RCC 7860 (cell line): ENCODE results near the gene FABP1.

Experiments
- DNase-seq: peaks from one replicate; pipeline ENCODE4 v3.0.0-alpha.2; 2015; ENCODE audit warnings: low spot score
- FAIRE-seq: peaks from 2 replicates; lab custom pipeline; 2012; peaks lifted over from hg19 to GRCh38; lab: Jason Lieb, UNC

FABP1 gene

DNA sequence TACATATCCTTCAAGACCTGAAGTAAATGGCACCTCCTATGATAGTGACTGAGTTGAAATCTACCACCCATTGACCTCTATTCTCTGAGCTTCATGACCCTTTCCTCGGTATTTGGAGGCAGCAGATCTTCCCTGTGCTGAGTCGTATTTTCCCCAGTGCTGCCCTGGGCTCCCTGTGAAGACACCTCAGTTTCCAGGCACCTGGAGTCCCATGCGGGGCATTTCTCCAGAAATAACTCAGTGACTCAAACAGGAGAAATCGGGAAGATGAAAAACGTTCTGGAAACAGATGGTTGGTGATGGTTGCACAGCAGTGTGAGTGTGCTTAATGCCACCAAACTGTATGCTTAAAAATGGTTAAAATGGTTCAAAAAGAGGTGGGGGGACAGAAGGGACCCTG lies 42.3 kb downstream of the FABP1 start:
- FAIRE-seq: no peak
- DNase-seq: no peak

DNA sequence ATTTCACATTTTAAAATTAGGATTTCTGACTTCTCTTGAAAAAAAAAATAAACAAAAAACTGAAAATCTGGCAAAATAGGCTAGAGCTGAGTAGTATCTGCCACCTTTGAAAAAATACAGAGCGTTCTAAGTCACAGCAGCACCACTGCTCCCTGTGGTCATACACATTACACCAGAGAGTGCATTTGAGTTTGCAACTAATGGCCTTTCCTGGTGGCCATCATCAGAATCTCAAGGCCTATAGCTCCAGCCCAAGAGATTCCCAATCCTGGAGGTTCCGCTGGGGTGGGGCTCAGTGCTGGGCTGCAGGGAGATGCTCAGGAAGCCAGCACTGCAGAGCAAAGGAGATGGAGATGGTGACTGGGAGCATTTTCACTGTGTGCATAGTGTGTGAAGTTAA lies 42.8 kb downstream of the FABP1 start:
- DNase-seq (no peak), FAIRE-seq (no peak)

- no peak for FAIRE-seq
Measured at GRCh38 chr2:88082781-88083180, 45.1 kb downstream of the FABP1 start.

GRCh38 chr2:88081924-88082608 lies 45.8 kb downstream of the FABP1 start:
- no peak for FAIRE-seq
- no peak for DNase-seq

More at GRCh38 chr2:88082781-88083180, 45.1 kb downstream of the FABP1 start:
- no peak for DNase-seq

DNA sequence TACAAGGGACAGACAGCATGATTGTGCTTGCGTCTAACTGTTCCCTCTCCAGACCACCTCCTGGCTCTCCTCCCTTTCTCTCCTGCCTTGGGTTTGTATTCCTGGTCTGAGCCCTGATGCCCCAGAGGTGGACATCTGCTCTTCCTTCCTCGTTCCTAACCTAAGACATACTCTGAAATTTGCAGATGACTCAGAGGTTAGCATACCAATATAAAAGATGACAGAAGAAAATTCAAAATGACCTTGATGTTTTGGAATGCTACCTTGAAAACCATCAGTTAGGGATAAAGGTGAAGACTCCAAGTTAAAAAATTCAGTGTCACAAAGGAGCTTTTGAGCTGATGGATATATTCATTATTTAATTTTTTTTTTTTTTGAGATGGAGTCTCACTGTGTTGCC lies 47.3 kb downstream of the FABP1 start:
- FAIRE-seq: no peak
- DNase-seq: no peak

GRCh38 chr2:88078643-88079172 lies 49.2 kb downstream of the FABP1 start:
- DNase-seq: no peak
- no peak for FAIRE-seq

DNA sequence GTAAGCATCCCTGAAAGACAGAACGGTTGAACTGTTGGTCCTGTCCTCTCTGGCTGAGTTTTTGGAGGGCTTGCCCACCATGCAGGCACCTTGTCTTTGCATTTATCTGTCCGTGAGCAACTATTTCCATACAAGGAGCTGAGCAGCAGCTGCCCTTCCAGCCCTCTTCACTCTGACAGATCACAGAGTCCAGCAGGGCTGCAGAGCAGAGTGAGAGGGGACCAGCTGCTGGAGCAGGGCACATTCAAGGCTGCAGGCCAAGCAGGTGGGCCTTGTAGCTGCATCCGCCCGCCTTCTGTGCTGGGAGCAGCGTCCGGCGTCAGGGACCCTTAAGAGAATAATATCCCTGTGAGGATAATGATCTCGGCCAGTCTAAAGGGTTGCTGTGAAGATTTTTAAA lies 50.8 kb downstream of the FABP1 start:
- FAIRE-seq (no peak), DNase-seq (no peak)

DNA sequence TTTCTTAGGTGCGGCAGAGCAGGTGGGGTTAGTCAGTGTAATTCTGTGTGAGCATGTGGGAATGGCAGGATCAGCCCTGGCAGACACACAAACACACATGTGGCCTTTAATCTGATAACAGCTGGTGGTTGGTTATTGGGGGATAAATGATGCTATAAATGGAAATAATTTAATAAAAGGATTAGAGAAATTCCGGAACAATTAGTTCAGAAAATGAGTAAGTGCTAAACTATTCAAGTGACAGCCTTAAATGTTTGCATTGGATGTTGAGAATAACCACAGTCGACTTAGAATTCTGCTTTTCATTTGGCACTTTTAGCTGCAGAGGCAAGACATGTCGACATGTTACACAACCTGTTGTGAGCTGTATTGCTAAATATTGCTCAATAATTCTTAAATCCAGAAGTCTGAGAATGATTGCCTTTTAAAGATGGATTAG lies 53.0 kb downstream of the FABP1 start:
- DNase-seq (peak; percentile 47), FAIRE-seq (no peak)

- DNase-seq (no peak), FAIRE-seq (no peak)
Measured at GRCh38 chr2:88074150-88074549, 53.7 kb downstream of the FABP1 start.
